Fibroblast of mammary gland (primary cell): Measurements from ENCODE around the gene HDLBP.

Experiments
- DNase-seq: peaks from one replicate; pipeline ENCODE4 v3.0.0-alpha.2; 2010; ENCODE audit warnings: low read depth
- H3K4me3 ChIP-seq: 2 replicates; pipeline ENCODE4 v1.5.1; 2011; ENCODE audit warnings: low read depth, mild to moderate bottlenecking, low read length, moderate library complexity; ENCODE audit not compliant: control insufficient read depth
- CTCF ChIP-seq: conservative IDR thresholded peaks from 2 replicates; pipeline ENCODE4 v1.5.1; 2011; ENCODE audit warnings: low read depth, low read length, inconsistent platforms; ENCODE audit not compliant: control insufficient read depth, insufficient read depth

HDLBP gene

GRCh38 chr2:241357531-241357930 is 42.1 kb upstream of the HDLBP start:
- DNase-seq = no peak
- no peak overlapping the region for H3K4me3 ChIP-seq
- TF ChIP-seq CTCF = no peak

- H3K4me3 ChIP-seq = peak overlapping the region; percentile 83
- no peak for DNase-seq
- no peak for TF ChIP-seq CTCF
Measured at GRCh38 chr2:241356871-241357260, 41.4 kb upstream of the HDLBP start.

- peak; percentile 97 for DNase-seq
- TF ChIP-seq CTCF = no peak
- peak within 1 kb of the TSS; percentile 83 for H3K4me3 ChIP-seq
Measured at GRCh38 chr2:241355983-241356870, 40.8 kb upstream of the HDLBP start, which contains the start of gene FARP2. FARP2 (plus strand) TSS chr2:241356285; CDS start chr2:241373108, 16,823 bp downstream.

GRCh38 chr2:241354668-241355658 is 39.5 kb upstream of the HDLBP start:
- no peak for TF ChIP-seq CTCF
- no peak overlapping the region for H3K4me3 ChIP-seq
- DNase-seq = peak; percentile 79

GRCh38 chr2:241352227-241352626 is 36.8 kb upstream of the HDLBP start:
- TF ChIP-seq CTCF = no peak
- DNase-seq = no peak
- no peak overlapping the region for H3K4me3 ChIP-seq

GRCh38 chr2:241351640-241352031 is 36.2 kb upstream of the HDLBP start:
- DNase-seq = no peak
- TF ChIP-seq CTCF = no peak
- no peak overlapping the region for H3K4me3 ChIP-seq
